ENCODE measurements around the gene PARM1. TPM values are rescaled to one million over a fixed set of nuclear protein-coding genes. Genes with fewer than 3 reads are reported as not detected.

Gene PARM1
- total and polyA plus RNA-seq, 2 donors (not counting 1 experiment from before 2014, with no cell fraction given) = 7.8 to 10.4 TPM

DNA sequence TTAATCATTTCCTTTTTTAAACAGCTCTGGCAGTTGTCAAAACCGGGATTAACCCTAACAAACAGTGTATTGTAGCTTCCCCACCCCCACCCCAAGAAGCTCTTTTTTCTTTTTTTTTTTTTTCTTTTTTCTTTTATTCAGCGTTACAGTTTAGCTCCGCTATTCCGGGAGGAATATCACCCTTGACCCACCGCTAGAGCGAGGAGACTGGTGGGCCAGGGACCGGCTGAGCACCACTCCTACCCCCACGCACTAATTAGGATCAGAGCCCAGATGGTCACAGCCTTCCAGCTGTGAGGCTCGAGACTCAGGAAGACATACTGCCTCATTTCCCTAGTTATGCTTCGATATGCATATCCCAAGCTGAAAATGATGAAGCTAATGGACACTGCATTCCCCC lies 2.0 kb downstream of the PARM1 start:
- Histone ChIP-seq H3K27me3 (replicated peaks in 1 of 4; ENCODE audit: control extremely low read depth in 1 of 4, control insufficient read depth in 3 of 4, insufficient read depth in 4 of 4, low read length in 3 of 4) (peaks cover 0 to 24% (median 11%) of the 10 kb centered on the region in 4 experiments), H3K4me2 (replicated peaks; ENCODE audit: low read depth, low read length, poor library complexity, severe bottlenecking) (peak overlapping the region; percentile 88), H4K20me1 (ENCODE audit: control insufficient read depth, insufficient read depth, low read length, poor library complexity, severe bottlenecking) (no peaks in the 10 kb centered on the region), H3K36me3 (replicated peaks in 1 of 2; ENCODE audit: control extremely low read depth in 1 of 2, control insufficient read depth in 1 of 2, extremely low read depth in 1 of 2, insufficient read depth in 2 of 2, low read length in 1 of 2) (no peaks in the 10 kb centered on the region), H2AFZ (ENCODE audit: insufficient read depth, low read depth, low read length, poor library complexity, severe bottlenecking) (peak overlapping the region; percentile 86), H3K79me2 (ENCODE audit: control insufficient read depth, insufficient read depth, low read length) (peaks cover 22% of the 10 kb centered on the region), H3K9ac (ENCODE audit: low read length) (peak overlapping the region; percentile 84), H3K4me3 (ENCODE audit: control extremely low read depth in 1 of 5, extremely low read depth in 1 of 5, insufficient read depth in 1 of 5, low read depth in 2 of 5, low read length in 4 of 5) (peak overlapping the region in 4 of 5 experiments; percentile 72 to 88 (median 74)), H3K4me1 (ENCODE audit: control insufficient read depth in 2 of 2, insufficient read depth in 2 of 2, low read length in 2 of 2) (peaks cover 26 to 36% of the 10 kb centered on the region in 2 donors), H3K27ac (ENCODE audit: low read length in 2 of 2) (no peak overlapping the region), H3K9me3 (ENCODE audit: control extremely low read depth in 1 of 3, control insufficient read depth in 2 of 3, insufficient read depth in 1 of 3, low read length in 2 of 3) (peaks cover 0 to 4% (median 0%) of the 10 kb centered on the region in 3 donors)
- intact Hi-C loops (cut with micrococcal nuclease) = loop anchor here (5.0 kb wide), 2 partner anchors 182 to 202 kb away; no protein-coding TSS in a partner anchor
- Mint-ChIP-seq H3K27ac (no peak overlapping the region), H3K4me3 (peak overlapping the region; percentile 98), H3K27me3 (peaks cover 2% of the 10 kb centered on the region), H3K9me3 (ENCODE audit: insufficient read depth) (no peaks in the 10 kb centered on the region), H3K4me1 (peaks cover 33% of the 10 kb centered on the region)
- CTCF ChIA-PET = interaction anchor here (0.6 to 5.5 kb wide), 6 partner anchors 9 to 403 kb away, joined by 3 to 36 read pairs (median 5); no protein-coding TSS in a partner anchor
- TF ChIP-seq, protein P1, sequence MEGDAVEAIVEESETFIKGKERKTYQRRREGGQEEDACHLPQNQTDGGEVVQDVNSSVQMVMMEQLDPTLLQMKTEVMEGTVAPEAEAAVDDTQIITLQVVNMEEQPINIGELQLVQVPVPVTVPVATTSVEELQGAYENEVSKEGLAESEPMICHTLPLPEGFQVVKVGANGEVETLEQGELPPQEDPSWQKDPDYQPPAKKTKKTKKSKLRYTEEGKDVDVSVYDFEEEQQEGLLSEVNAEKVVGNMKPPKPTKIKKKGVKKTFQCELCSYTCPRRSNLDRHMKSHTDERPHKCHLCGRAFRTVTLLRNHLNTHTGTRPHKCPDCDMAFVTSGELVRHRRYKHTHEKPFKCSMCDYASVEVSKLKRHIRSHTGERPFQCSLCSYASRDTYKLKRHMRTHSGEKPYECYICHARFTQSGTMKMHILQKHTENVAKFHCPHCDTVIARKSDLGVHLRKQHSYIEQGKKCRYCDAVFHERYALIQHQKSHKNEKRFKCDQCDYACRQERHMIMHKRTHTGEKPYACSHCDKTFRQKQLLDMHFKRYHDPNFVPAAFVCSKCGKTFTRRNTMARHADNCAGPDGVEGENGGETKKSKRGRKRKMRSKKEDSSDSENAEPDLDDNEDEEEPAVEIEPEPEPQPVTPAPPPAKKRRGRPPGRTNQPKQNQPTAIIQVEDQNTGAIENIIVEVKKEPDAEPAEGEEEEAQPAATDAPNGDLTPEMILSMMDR (IDR thresholded peaks at IDR 0.05) = no peak
- POLR2A ChIA-PET = interaction anchor here (1.6 kb wide), 1 partner anchor 789 kb away, joined by 3 read pairs; the partner anchor contains the start of gene USO1
- ATAC-seq (ENCODE audit: low read depth) (no peak), DNase-seq (no peak)
- 56% methylated on average over 8 of the region's 10 CpGs for WGBS (ENCODE audit: insufficient coverage)

DNA sequence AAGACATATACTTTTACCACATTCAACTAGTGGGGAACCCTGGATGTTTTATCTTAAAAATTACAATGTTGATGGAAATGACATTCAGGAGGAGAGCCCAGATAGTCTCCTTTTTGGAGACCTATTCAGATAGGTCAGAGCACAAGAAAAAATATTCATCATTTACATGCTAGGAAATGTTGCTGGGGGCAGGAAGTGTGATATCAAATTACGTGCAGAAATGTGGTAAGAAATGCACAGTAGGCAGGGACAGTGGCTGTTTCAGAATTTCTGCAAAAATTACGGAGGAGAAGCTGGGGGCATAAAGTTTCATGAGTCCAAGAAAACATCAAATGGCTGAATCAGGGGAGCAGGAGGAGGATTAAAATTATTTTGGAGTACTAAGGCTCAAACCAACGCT lies 8.2 kb downstream of the PARM1 start:
- Histone ChIP-seq H3K4me3 (ENCODE audit: control extremely low read depth in 1 of 5, extremely low read depth in 1 of 5, insufficient read depth in 1 of 5, low read depth in 2 of 5, low read length in 4 of 5) (no peak overlapping the region), H3K27me3 (replicated peaks in 1 of 4; ENCODE audit: control extremely low read depth in 1 of 4, control insufficient read depth in 3 of 4, insufficient read depth in 4 of 4, low read length in 3 of 4) (no peaks in the 10 kb centered on the region), H3K4me1 (ENCODE audit: control insufficient read depth in 2 of 2, insufficient read depth in 2 of 2, low read length in 2 of 2) (no peaks in the 10 kb centered on the region), H3K79me2 (ENCODE audit: control insufficient read depth, insufficient read depth, low read length) (peaks cover 8% of the 10 kb centered on the region), H3K36me3 (replicated peaks in 1 of 2; ENCODE audit: control extremely low read depth in 1 of 2, control insufficient read depth in 1 of 2, extremely low read depth in 1 of 2, insufficient read depth in 2 of 2, low read length in 1 of 2) (no peaks in the 10 kb centered on the region), H3K9ac (ENCODE audit: low read length) (no peak overlapping the region), H3K27ac (ENCODE audit: low read length in 2 of 2) (no peak overlapping the region), H4K20me1 (ENCODE audit: control insufficient read depth, insufficient read depth, low read length, poor library complexity, severe bottlenecking) (no peaks in the 10 kb centered on the region), H2AFZ (ENCODE audit: insufficient read depth, low read depth, low read length, poor library complexity, severe bottlenecking) (no peak overlapping the region), H3K4me2 (replicated peaks; ENCODE audit: low read depth, low read length, poor library complexity, severe bottlenecking) (no peak overlapping the region), H3K9me3 (ENCODE audit: control extremely low read depth in 1 of 3, control insufficient read depth in 2 of 3, insufficient read depth in 1 of 3, low read length in 2 of 3) (no peaks in the 10 kb centered on the region)
- WGBS (ENCODE audit: insufficient coverage) = 61% methylated on average over 2 of the region's 3 CpGs
- DNase-seq (no peak), ATAC-seq (ENCODE audit: low read depth) (no peak)
- CTCF ChIA-PET = no interaction called here
- H3K9me3 Mint-ChIP-seq (ENCODE audit: insufficient read depth) = no peaks in the 10 kb centered on the region
- intact Hi-C loops (cut with micrococcal nuclease) = no loop called here
- no peak overlapping the region for H3K4me3 Mint-ChIP-seq
- H3K27ac Mint-ChIP-seq = no peak overlapping the region
- no peaks in the 10 kb centered on the region for H3K27me3 Mint-ChIP-seq
- H3K4me1 Mint-ChIP-seq = peaks cover 9% of the 10 kb centered on the region
- POLR2A ChIA-PET = no interaction called here
- TF ChIP-seq, protein P1 (IDR thresholded peaks at IDR 0.05) = no peak
- no peak for TF ChIP-seq EZH2 (IDR thresholded peaks at IDR 0.05; ENCODE audit: borderline replicate concordance, insufficient read depth, low read depth, low read length, poor library complexity, severe bottlenecking)
